Measurements from ENCODE around the gene GCM1. TPM values are rescaled to one million over a fixed set of nuclear protein-coding genes. Genes with fewer than 3 reads are reported as not detected.

The GCM1 gene
- total RNA-seq, 1 experiment from 2014 or later, result 0.24 TPM

DNA sequence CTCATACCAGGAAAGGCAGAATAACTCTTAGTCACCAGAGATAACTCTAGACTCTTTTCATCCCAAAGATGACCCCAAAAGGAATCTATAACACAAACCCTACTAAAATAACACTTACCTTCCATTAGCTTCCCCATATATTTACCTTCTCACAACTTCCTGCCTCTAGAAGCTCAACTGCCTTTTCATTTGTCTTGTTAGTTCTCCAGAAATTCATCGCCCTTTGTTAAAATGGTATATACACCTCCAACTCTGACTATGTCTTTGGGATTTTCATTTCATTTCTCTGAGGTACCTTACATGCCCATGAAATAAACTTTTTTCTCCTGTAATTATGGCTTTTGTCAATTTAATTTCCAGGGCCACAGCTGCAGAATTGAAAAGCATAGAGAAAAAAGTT lies 33.5 kb downstream of the GCM1 start:
- intact Hi-C loops (cut with micrococcal nuclease; ENCODE audit: unreplicated experiment), result no loop called here
- H3K27ac ChIP-seq (ENCODE audit: low read depth, low read length, poor library complexity, severe bottlenecking), result no peak overlapping the region
- H3K4me3 ChIP-seq (ENCODE audit: low read depth, low read length, poor library complexity, severe bottlenecking), result no peak overlapping the region
- H3K27me3 ChIP-seq (replicated peaks; ENCODE audit: insufficient read depth, low read depth, low read length, poor library complexity), result no peaks in the 10 kb centered on the region
- no peaks in the 10 kb centered on the region for H3K9me3 ChIP-seq (ENCODE audit: low read depth, low read length, poor library complexity, severe bottlenecking)
- ChIA-PET CTCF (no interaction called here), POLR2A (ENCODE audit: low non-redundant PET) (no interaction called here)
- BruUV-seq (replicated peaks), result no TSS peak
- no peaks in the 10 kb centered on the region for H3K36me3 ChIP-seq (ENCODE audit: insufficient read depth, low read length, poor library complexity, severe bottlenecking)
- TF ChIP-seq, protein P1, sequence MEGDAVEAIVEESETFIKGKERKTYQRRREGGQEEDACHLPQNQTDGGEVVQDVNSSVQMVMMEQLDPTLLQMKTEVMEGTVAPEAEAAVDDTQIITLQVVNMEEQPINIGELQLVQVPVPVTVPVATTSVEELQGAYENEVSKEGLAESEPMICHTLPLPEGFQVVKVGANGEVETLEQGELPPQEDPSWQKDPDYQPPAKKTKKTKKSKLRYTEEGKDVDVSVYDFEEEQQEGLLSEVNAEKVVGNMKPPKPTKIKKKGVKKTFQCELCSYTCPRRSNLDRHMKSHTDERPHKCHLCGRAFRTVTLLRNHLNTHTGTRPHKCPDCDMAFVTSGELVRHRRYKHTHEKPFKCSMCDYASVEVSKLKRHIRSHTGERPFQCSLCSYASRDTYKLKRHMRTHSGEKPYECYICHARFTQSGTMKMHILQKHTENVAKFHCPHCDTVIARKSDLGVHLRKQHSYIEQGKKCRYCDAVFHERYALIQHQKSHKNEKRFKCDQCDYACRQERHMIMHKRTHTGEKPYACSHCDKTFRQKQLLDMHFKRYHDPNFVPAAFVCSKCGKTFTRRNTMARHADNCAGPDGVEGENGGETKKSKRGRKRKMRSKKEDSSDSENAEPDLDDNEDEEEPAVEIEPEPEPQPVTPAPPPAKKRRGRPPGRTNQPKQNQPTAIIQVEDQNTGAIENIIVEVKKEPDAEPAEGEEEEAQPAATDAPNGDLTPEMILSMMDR (conservative IDR thresholded peaks at IDR 0.05; ENCODE audit: low read depth, low read length), result no peak
- TF ChIP-seq EZH2 (IDR thresholded peaks at IDR 0.05; ENCODE audit: borderline replicate concordance, low read depth, low read length, poor library complexity, severe bottlenecking), result no peak
- no peaks in the 10 kb centered on the region for H3K4me1 ChIP-seq (ENCODE audit: insufficient read depth, low read length, poor library complexity, severe bottlenecking)
- no peak for DNase-seq (ENCODE audit: low spot score)

DNA sequence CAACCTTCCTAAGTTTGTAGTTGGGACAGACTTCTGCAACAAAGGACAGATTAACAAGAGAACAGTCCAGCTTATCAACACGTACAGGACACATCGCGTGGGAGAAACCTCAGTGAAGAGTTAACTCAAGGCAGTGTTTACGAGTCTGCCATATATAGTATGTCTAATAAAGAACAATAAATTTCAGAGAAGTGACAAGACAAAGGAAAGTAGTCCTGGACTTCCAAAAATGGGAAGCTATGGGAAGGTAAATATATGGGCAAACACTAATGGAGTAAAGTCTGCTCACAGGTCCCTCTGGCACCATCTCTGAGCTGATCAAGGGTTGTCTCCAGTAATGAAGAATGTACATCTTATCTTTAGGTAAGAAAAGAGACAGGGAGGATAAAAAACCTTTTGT lies 34.9 kb downstream of the GCM1 start:
- BruUV-seq (replicated peaks), result no TSS peak
- no peaks in the 10 kb centered on the region for H3K27me3 ChIP-seq (replicated peaks; ENCODE audit: insufficient read depth, low read depth, low read length, poor library complexity)
- ChIA-PET POLR2A (ENCODE audit: low non-redundant PET) (no interaction called here), CTCF (no interaction called here)
- H3K36me3 ChIP-seq (ENCODE audit: insufficient read depth, low read length, poor library complexity, severe bottlenecking), result no peaks in the 10 kb centered on the region
- no peaks in the 10 kb centered on the region for H3K4me1 ChIP-seq (ENCODE audit: insufficient read depth, low read length, poor library complexity, severe bottlenecking)
- intact Hi-C loops (cut with micrococcal nuclease; ENCODE audit: unreplicated experiment), result no loop called here
- no peak for DNase-seq (ENCODE audit: low spot score)
- H3K9me3 ChIP-seq (ENCODE audit: low read depth, low read length, poor library complexity, severe bottlenecking), result no peaks in the 10 kb centered on the region
- H3K4me3 ChIP-seq (ENCODE audit: low read depth, low read length, poor library complexity, severe bottlenecking), result no peak overlapping the region
- H3K27ac ChIP-seq (ENCODE audit: low read depth, low read length, poor library complexity, severe bottlenecking), result no peak overlapping the region
- TF ChIP-seq, protein P1 (conservative IDR thresholded peaks at IDR 0.05; ENCODE audit: low read depth, low read length), result no peak
- TF ChIP-seq EZH2 (IDR thresholded peaks at IDR 0.05; ENCODE audit: borderline replicate concordance, low read depth, low read length, poor library complexity, severe bottlenecking), result no peak

DNA sequence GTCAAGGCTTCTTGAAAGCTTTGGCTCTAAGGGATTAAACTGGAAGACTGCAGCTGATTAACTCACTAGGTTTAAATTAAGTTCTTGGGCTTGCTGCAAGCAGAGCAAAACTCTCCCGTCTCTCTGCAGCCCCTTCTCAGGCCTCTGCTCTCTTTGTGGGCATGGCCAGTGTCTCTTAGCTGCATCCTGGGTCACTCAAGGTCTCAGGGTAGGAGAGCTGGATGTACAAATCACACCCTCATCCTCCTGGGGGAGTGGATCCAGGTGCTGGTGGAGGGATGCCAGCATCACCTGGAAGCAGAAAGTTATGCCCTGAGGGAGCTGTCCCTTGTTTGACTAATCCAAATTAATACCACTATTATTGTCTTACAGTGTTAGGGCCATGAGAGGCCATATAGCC lies 35.8 kb downstream of the GCM1 start:
- H3K4me1 ChIP-seq (ENCODE audit: insufficient read depth, low read length, poor library complexity, severe bottlenecking), result no peaks in the 10 kb centered on the region
- TF ChIP-seq EZH2 (IDR thresholded peaks at IDR 0.05; ENCODE audit: borderline replicate concordance, low read depth, low read length, poor library complexity, severe bottlenecking), result no peak
- TF ChIP-seq, protein P1 (conservative IDR thresholded peaks at IDR 0.05; ENCODE audit: low read depth, low read length), result no peak
- intact Hi-C loops (cut with micrococcal nuclease; ENCODE audit: unreplicated experiment), result no loop called here
- no peak overlapping the region for H3K4me3 ChIP-seq (ENCODE audit: low read depth, low read length, poor library complexity, severe bottlenecking)
- no peak overlapping the region for H3K27ac ChIP-seq (ENCODE audit: low read depth, low read length, poor library complexity, severe bottlenecking)
- no peaks in the 10 kb centered on the region for H3K27me3 ChIP-seq (replicated peaks; ENCODE audit: insufficient read depth, low read depth, low read length, poor library complexity)
- no peak for DNase-seq (ENCODE audit: low spot score)
- no TSS peak for BruUV-seq (replicated peaks)
- ChIA-PET CTCF (no interaction called here), POLR2A (ENCODE audit: low non-redundant PET) (no interaction called here)
- no peaks in the 10 kb centered on the region for H3K36me3 ChIP-seq (ENCODE audit: insufficient read depth, low read length, poor library complexity, severe bottlenecking)
- H3K9me3 ChIP-seq (ENCODE audit: low read depth, low read length, poor library complexity, severe bottlenecking), result no peaks in the 10 kb centered on the region
